ENCODE measurements around the gene PACSIN2. TPM values are rescaled to one million over a fixed set of nuclear protein-coding genes. Genes with fewer than 3 reads are reported as not detected.

Gene PACSIN2
- total and polyA plus RNA-seq, 4 donors, result 40.3 to 149 (median 84.0) TPM

DNA sequence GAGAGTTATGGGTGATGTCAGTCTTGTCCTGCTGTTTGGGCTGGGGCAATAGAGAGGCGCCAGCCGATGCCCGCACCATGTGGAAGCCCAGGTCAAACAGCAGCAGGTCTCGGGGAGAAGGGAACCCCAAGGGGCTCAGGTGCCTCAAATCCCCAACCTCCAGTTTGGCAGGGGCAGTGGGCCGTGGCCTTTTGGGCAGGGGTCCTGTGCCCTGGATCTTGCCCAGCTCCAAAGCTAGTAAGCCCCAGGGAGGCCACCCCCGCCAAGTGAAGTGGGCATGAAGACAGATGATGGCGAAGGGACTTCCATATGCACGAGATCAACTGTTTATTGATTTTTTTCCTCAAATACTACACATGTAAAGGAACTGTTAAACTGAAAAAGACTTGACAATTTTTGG, 145.5 kb downstream of the PACSIN2 start:
- WGBS, 2 donors, result 95% methylated on average over 8 of the region's 8 CpGs
- no peak for ATAC-seq (ENCODE audit: insufficient read depth, low FRiP score)
- TF ChIP-seq, protein P1, sequence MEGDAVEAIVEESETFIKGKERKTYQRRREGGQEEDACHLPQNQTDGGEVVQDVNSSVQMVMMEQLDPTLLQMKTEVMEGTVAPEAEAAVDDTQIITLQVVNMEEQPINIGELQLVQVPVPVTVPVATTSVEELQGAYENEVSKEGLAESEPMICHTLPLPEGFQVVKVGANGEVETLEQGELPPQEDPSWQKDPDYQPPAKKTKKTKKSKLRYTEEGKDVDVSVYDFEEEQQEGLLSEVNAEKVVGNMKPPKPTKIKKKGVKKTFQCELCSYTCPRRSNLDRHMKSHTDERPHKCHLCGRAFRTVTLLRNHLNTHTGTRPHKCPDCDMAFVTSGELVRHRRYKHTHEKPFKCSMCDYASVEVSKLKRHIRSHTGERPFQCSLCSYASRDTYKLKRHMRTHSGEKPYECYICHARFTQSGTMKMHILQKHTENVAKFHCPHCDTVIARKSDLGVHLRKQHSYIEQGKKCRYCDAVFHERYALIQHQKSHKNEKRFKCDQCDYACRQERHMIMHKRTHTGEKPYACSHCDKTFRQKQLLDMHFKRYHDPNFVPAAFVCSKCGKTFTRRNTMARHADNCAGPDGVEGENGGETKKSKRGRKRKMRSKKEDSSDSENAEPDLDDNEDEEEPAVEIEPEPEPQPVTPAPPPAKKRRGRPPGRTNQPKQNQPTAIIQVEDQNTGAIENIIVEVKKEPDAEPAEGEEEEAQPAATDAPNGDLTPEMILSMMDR (IDR thresholded peaks at IDR 0.05; ENCODE audit: control extremely low read depth, extremely low read depth), result no peak
- peaks cover 6 to 31% (median 17%) of the 10 kb centered on the region in 4 donors for H3K36me3 ChIP-seq (ENCODE audit: control insufficient read depth in 4 of 4, insufficient read depth in 4 of 4, low read length in 4 of 4)
- H3K9ac ChIP-seq (ENCODE audit: insufficient read depth in 1 of 2, low read length in 2 of 2), result no peak overlapping the region
- H3K4me3 ChIP-seq, result no peak overlapping the region
- no peaks in the 10 kb centered on the region for H3K9me3 ChIP-seq (ENCODE audit: control insufficient read depth in 4 of 4, insufficient read depth in 3 of 4, low read length in 3 of 4)
- no peaks in the 10 kb centered on the region for H3K27me3 ChIP-seq (ENCODE audit: control insufficient read depth in 3 of 3, insufficient read depth in 3 of 3, low read length in 2 of 3)
- no peak overlapping the region for H3K27ac ChIP-seq (ENCODE audit: low read depth in 1 of 2, low read length in 1 of 2)
- no peak for DNase-seq
- H3K4me1 ChIP-seq (ENCODE audit: control insufficient read depth in 5 of 5, insufficient read depth in 5 of 5, low read length in 5 of 5), result no peaks in the 10 kb centered on the region

DNA sequence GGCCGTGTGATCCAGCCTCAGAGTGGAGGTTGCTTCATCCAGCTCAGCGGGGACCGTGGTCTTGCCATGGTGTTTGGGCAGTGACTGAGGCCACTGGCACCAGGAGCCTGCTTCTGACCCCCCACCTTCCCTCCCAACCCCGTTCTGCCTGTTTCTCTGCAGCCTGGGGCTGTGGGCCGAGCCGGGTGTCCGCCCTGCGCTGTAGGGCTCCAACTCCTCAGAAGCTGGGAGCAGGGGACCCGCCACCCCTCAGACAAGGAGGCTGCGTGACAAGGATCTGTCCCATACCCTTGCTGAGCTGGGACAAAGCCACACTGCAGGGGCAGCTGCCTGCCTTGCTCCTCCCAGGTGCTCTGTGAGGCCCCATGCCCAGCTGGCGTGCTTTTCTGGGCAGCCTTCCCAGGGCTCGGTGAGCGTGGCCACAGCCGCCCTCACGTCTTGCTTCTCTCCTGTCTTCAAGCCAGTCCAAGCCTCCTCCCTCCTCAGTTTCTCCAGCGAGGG, 146.1 kb downstream of the PACSIN2 start:
- DNase-seq (no peak), ATAC-seq (ENCODE audit: insufficient read depth, low FRiP score) (no peak)
- TF ChIP-seq, protein P1 (IDR thresholded peaks at IDR 0.05; ENCODE audit: control extremely low read depth, extremely low read depth), result no peak
- no peaks in the 10 kb centered on the region for H3K4me1 ChIP-seq (ENCODE audit: control insufficient read depth in 5 of 5, insufficient read depth in 5 of 5, low read length in 5 of 5)
- peaks cover 6 to 29% (median 12%) of the 10 kb centered on the region in 4 donors for H3K36me3 ChIP-seq (ENCODE audit: control insufficient read depth in 4 of 4, insufficient read depth in 4 of 4, low read length in 4 of 4)
- H3K27me3 ChIP-seq (ENCODE audit: control insufficient read depth in 3 of 3, insufficient read depth in 3 of 3, low read length in 2 of 3), result no peaks in the 10 kb centered on the region
- H3K4me3 ChIP-seq, result no peak overlapping the region
- no peak overlapping the region for H3K9ac ChIP-seq (ENCODE audit: insufficient read depth in 1 of 2, low read length in 2 of 2)
- WGBS, 2 donors, result 60 to 74% methylated on average over 16 of the region's 16 CpGs
- no peaks in the 10 kb centered on the region for H3K9me3 ChIP-seq (ENCODE audit: control insufficient read depth in 4 of 4, insufficient read depth in 3 of 4, low read length in 3 of 4)
- H3K27ac ChIP-seq (ENCODE audit: low read depth in 1 of 2, low read length in 1 of 2), result peak overlapping the region; percentile 47 to 66

DNA sequence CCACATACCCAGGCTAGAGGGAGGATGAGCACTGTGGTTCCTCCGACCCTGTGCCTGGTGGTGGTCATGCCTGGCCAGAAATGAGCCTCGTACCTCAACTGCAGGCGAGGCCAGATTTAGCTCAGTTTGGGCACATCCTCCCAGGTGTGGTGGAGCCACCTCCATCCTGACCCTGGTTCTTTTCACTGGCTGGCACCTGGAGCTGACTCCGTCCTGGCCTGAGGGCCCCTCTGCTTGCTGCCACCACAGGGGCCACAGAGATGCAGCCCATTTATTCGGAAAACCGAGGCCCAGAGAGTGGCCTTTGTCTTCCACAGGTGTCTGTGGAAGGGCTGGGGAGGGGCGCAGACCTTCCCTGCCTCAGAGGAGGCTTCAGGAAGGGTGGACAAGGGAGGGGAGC, 148.8 kb downstream of the PACSIN2 start:
- DNase-seq (no peak), ATAC-seq (ENCODE audit: insufficient read depth, low FRiP score) (no peak)
- Histone ChIP-seq H3K36me3 (ENCODE audit: control insufficient read depth in 4 of 4, insufficient read depth in 4 of 4, low read length in 4 of 4) (peaks cover 0 to 11% (median 3%) of the 10 kb centered on the region in 4 donors), H3K27me3 (ENCODE audit: control insufficient read depth in 3 of 3, insufficient read depth in 3 of 3, low read length in 2 of 3) (no peaks in the 10 kb centered on the region), H3K9ac (ENCODE audit: insufficient read depth in 1 of 2, low read length in 2 of 2) (no peak overlapping the region), H3K27ac (ENCODE audit: low read depth in 1 of 2, low read length in 1 of 2) (no peak overlapping the region), H3K4me3 (no peak overlapping the region), H3K4me1 (ENCODE audit: control insufficient read depth in 5 of 5, insufficient read depth in 5 of 5, low read length in 5 of 5) (no peaks in the 10 kb centered on the region), H3K9me3 (ENCODE audit: control insufficient read depth in 4 of 4, insufficient read depth in 3 of 4, low read length in 3 of 4) (no peaks in the 10 kb centered on the region)
- TF ChIP-seq, protein P1 (IDR thresholded peaks at IDR 0.05; ENCODE audit: control extremely low read depth, extremely low read depth), result no peak
- WGBS, 2 donors, result 92 to 94% methylated on average over 7 of the region's 7 CpGs

DNA sequence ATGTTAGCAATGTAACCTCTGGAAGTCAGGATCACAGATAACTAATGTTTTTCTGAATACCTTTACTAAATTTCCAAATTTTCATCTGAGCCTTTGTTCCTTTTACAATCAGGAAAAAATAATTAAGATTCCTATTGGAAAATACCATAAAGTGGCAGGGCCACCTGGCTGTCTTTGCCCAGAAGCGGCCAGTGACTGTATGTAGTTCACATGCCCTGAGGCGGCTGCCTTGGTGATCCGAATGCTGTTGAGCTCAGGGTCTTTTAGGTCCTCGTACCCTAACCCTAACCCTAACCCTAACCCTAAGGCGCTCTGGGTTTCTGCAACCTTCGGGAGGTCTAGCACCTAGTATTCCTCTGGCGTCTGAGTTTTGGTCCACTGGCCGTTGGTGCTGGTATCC, 149.4 kb downstream of the PACSIN2 start:
- 85 to 91% methylated on average over 8 of the region's 8 CpGs for WGBS, 2 donors
- Histone ChIP-seq H3K36me3 (ENCODE audit: control insufficient read depth in 4 of 4, insufficient read depth in 4 of 4, low read length in 4 of 4) (peaks cover 0 to 8% (median 2%) of the 10 kb centered on the region in 4 donors), H3K27me3 (ENCODE audit: control insufficient read depth in 3 of 3, insufficient read depth in 3 of 3, low read length in 2 of 3) (no peaks in the 10 kb centered on the region), H3K4me3 (no peak overlapping the region), H3K27ac (ENCODE audit: low read depth in 1 of 2, low read length in 1 of 2) (no peak overlapping the region), H3K9ac (ENCODE audit: insufficient read depth in 1 of 2, low read length in 2 of 2) (no peak overlapping the region), H3K4me1 (ENCODE audit: control insufficient read depth in 5 of 5, insufficient read depth in 5 of 5, low read length in 5 of 5) (no peaks in the 10 kb centered on the region), H3K9me3 (ENCODE audit: control insufficient read depth in 4 of 4, insufficient read depth in 3 of 4, low read length in 3 of 4) (no peaks in the 10 kb centered on the region)
- TF ChIP-seq, protein P1 (IDR thresholded peaks at IDR 0.05; ENCODE audit: control extremely low read depth, extremely low read depth), result no peak
- DNase-seq (no peak), ATAC-seq (ENCODE audit: insufficient read depth, low FRiP score) (no peak)
